Panc1 (cell line): Measurements from ENCODE around the gene B4GALNT1.

Experiments
- CTCF ChIP-seq: fragments of 450-650 bp; IDR thresholded peaks from 2 replicates; pipeline ENCODE4 v1.5.1; 2017; ENCODE audit warnings: mild to moderate bottlenecking
- POLR2AphosphoS5 ChIP-seq: IDR thresholded peaks from 2 replicates; pipeline ENCODE4 v1.6.1; 2012; ENCODE audit warnings: mild to moderate bottlenecking, low read depth, low read length, moderate library complexity
- REST ChIP-seq, 2 experiments: IDR thresholded peaks; 2 replicates each; pipeline ENCODE4 v1.6.1; 2011 to 2012; ENCODE audit warnings: low read depth in 2 of 2, control low read depth in 1 of 2, low read length in 1 of 2, mild to moderate bottlenecking in 1 of 2, moderate library complexity in 1 of 2; ENCODE audit not compliant: insufficient read depth in 1 of 2
- SIN3A ChIP-seq: IDR thresholded peaks from 2 replicates; pipeline ENCODE4 v1.6.1; 2012; ENCODE audit warnings: low read depth, mild to moderate bottlenecking, low read length, moderate library complexity, borderline replicate concordance; ENCODE audit not compliant: insufficient read depth
- TCF7L2 ChIP-seq: IDR thresholded peaks from 2 replicates; pipeline ENCODE4 v1.6.1; 2011; ENCODE audit warnings: mild to moderate bottlenecking, low read depth, low read length, inconsistent platforms

DNA sequence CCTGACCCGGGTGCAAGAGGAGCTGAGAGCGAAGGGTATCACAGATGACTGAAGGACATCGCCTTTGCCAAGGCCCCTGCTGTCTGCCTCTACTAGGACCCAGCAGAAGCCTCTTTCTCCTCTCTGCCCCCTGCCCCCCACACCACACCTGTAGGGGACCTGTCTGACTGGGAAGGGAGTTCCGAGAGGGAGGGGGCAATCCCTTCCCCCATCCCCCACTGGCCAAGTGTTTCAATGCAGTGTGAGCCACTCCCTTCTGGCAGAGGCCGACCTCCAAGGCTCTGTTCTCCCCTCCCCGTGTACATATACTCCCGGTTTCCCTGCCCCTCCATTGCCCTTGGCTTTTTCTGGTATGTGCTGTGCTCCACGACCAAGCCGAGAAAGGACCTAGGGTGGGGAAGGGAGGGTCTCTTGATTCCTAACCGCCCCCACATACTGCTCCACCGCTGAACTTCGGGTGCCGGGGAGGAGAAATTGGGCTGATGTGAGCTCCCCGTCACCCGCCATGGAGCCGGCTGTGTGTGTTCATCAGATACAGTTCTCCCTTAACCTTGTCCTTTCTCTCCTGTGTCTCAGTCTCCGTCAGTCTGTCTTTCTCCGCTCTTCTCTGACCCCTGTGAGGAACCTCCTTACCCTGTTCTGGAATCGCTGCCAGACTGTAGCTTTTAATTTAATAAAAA is 23.8 kb downstream of the B4GALNT1 start:
- TF ChIP-seq SIN3A (no peak), CTCF (no peak), REST (IDR thresholded peaks at IDR 0.05; ENCODE audit: insufficient read depth in 1 of 2, low read depth in 2 of 2, low read length in 1 of 2) (no peak), POLR2AphosphoS5 (no peak), TCF7L2 (no peak)
